Panc1 (cell line): ENCODE data around the gene ASNS. TPM values are rescaled to one million over a fixed set of nuclear protein-coding genes. Genes with fewer than 3 reads are reported as not detected.
"Not testable (repeated sequence)": the region's sequence is repeated elsewhere in the genome, so short reads cannot be mapped to it uniquely, and the experiment has no call there.

ENCODE experiments used
- ATAC-seq: fragments of 200-7000 bp; cut with Tn5 transposase; 2 replicates; pipeline ENCODE4 v1.9.1; 2020; ENCODE audit warnings: mild to moderate bottlenecking, moderate library complexity
- Bru-seq: library from RNA; stranded (reverse); fragments of 400-500 nt; gene quantifications from one replicate; lab custom pipeline; 2021; lab: Mats Ljungman, UMichigan
- BruChase-seq, 2 experiments: library from RNA; stranded (reverse); fragments of 400-500 nt; gene quantifications; one replicate each; lab custom pipeline; 2021; lab: Mats Ljungman, UMichigan
- BruUV-seq: library from RNA; stranded (reverse); fragments of 400-500 nt; replicated peaks from 2 replicates; lab custom pipeline; 2021; lab: Mats Ljungman, UMichigan
- CTCF ChIA-PET: fragments of 300-600 bp; sonication (Branson Sonifier 250); formaldehyde crosslinking; loops from one replicate; lab custom pipeline; 2022; ENCODE audit warnings: antibody characterized with exemption; lab: Charles Lee
- POLR2A ChIA-PET: fragments of 300-600 bp; sonication (Branson Sonifier 250); formaldehyde crosslinking; loops from one replicate; lab custom pipeline; 2022; ENCODE audit warnings: antibody characterized with exemption; lab: Charles Lee
- DNase-seq: peaks from one replicate; pipeline ENCODE4 v3.0.0-alpha.2; 2010; ENCODE audit warnings: low read depth, low spot score
- H3K27ac ChIP-seq: 2 replicates; pipeline ENCODE4 v1.5.1; 2011; ENCODE audit warnings: mild to moderate bottlenecking, low read length, inconsistent platforms
- H3K27me3 ChIP-seq: fragments of 200-500 bp; sonication (Bioruptor generic); 2 replicates; pipeline ENCODE4 v1.6.0; 2014; ENCODE audit warnings: low read length, inconsistent platforms; ENCODE audit not compliant: control insufficient read depth, insufficient read depth
- H3K36me3 ChIP-seq: fragments of 200-500 bp; sonication (Bioruptor generic); 2 replicates; pipeline ENCODE4 v1.5.1; 2014; ENCODE audit warnings: inconsistent platforms, mild to moderate bottlenecking, low read length, moderate library complexity; ENCODE audit not compliant: control insufficient read depth, insufficient read depth
- H3K4me1 ChIP-seq: 2 replicates; pipeline ENCODE4 v1.5.1; 2011; ENCODE audit warnings: inconsistent platforms, mild to moderate bottlenecking, low read length, moderate library complexity; ENCODE audit not compliant: control insufficient read depth, insufficient read depth
- H3K4me3 ChIP-seq, 2 experiments: 2 replicates each; pipeline ENCODE4 v1.5.1; 2011 to 2012; ENCODE audit warnings: low read depth in 2 of 2, low read length in 2 of 2, mild to moderate bottlenecking in 2 of 2, inconsistent platforms in 1 of 2, moderate library complexity in 1 of 2
- H3K9me3 ChIP-seq: fragments of 200-500 bp; sonication (Bioruptor generic); 2 replicates; pipeline ENCODE4 v1.5.1; 2014; ENCODE audit warnings: low read depth, mild to moderate bottlenecking, inconsistent platforms, low read length, moderate library complexity; ENCODE audit not compliant: control insufficient read depth, insufficient read depth
- POLR2AphosphoS5 ChIP-seq: IDR thresholded peaks from 2 replicates; pipeline ENCODE4 v1.6.1; 2012; ENCODE audit warnings: mild to moderate bottlenecking, low read depth, low read length, moderate library complexity
- REST ChIP-seq, 2 experiments: IDR thresholded peaks; 2 replicates each; pipeline ENCODE4 v1.6.1; 2011 to 2012; ENCODE audit warnings: low read depth in 2 of 2, control low read depth in 1 of 2, low read length in 1 of 2, mild to moderate bottlenecking in 1 of 2, moderate library complexity in 1 of 2; ENCODE audit not compliant: insufficient read depth in 1 of 2
- SIN3A ChIP-seq: IDR thresholded peaks from 2 replicates; pipeline ENCODE4 v1.6.1; 2012; ENCODE audit warnings: low read depth, mild to moderate bottlenecking, low read length, moderate library complexity, borderline replicate concordance; ENCODE audit not compliant: insufficient read depth
- TCF7L2 ChIP-seq: IDR thresholded peaks from 2 replicates; pipeline ENCODE4 v1.6.1; 2011; ENCODE audit warnings: mild to moderate bottlenecking, low read depth, low read length, inconsistent platforms
- in situ Hi-C: cut with HindIII; loops from 2 replicates; pipeline ENCODE4 v1.10.0; 2016; ENCODE audit warnings: low sequenced_read_pairs, low pct_unique_long_range_greater_than_20kb
- intact Hi-C: fragments of 100-400 bp; cut with micrococcal nuclease; formaldehyde crosslinking; loops from one replicate; pipeline ENCODE4 v1.10.0; 2022; ENCODE audit not compliant: unreplicated experiment
- long read RNA-seq: library from polyadenylated mRNA; unstranded; transcript quantifications from one replicate; pipeline ENCODE4 v2.0.0, GENCODE V29; 2021; ENCODE audit not compliant: unreplicated experiment
- polyA plus RNA-seq: library from polyadenylated mRNA; unstranded; fragments of >200 nt; gene quantifications from one replicate; pipeline ENCODE4 v1.2.1, GENCODE V29; 2012; ENCODE audit warnings: missing spikeins; ENCODE audit not compliant: insufficient read length
- total RNA-seq: library from RNA; stranded (reverse); gene quantifications from one replicate; pipeline ENCODE4 v1.2.1, GENCODE V29; 2021; ENCODE audit not compliant: unreplicated experiment

Gene ASNS
- total RNA-seq, result 91.4 TPM
- 158 TPM for polyA plus RNA-seq
- Bru-seq, nascent RNA, result percentile 72 among the genes with signal in this experiment
- percentile 91 among the genes with signal in this experiment for BruChase-seq, experiment 1, labeled RNA remaining after a 2-hour chase
- percentile 88 among the genes with signal in this experiment for BruChase-seq, experiment 2, labeled RNA remaining after a 6-hour chase
- long read RNA-seq, transcript ASNS-202 (13 exons, 1,994 nt), result major isoform, 49 of 79 reads
- long read RNA-seq, transcript ASNS-203 (13 exons, 2,289 nt), result minor isoform, 6 of 79 reads
- long read RNA-seq, partial matches to known transcripts, result 18 of 79 reads
- long read RNA-seq, other reads (novel, unspliced or antisense), result 3 of 79 reads

- no peaks in the 10 kb centered on the region for H3K36me3 ChIP-seq
- peak; percentile 90 for DNase-seq
Observed at GRCh38 chr7:97872025-97872669, at the start of gene ASNS. TSS of gene ASNS (minus strand) at chr7:97872408. CDS start at chr7:97869156, 3,252 bp downstream.

GRCh38 chr7:97921254-97921653, 49.0 kb upstream of the ASNS start:
- in situ Hi-C loops, H3K36me3 ChIP-seq, DNase-seq, intact Hi-C loops, BruUV-seq, H3K4me1 ChIP-seq, H3K27ac ChIP-seq, CTCF ChIA-PET, H3K9me3 ChIP-seq, POLR2A ChIA-PET, H3K27me3 ChIP-seq, ATAC-seq, H3K4me3 ChIP-seq: not testable (repeated sequence)

More at GRCh38 chr7:97872025-97872669, at the start of gene ASNS:
- Histone ChIP-seq H3K4me1 (peaks cover 8% of the 10 kb centered on the region; the same call in 1 of the 2 replicates), H3K4me3 (peak within 1 kb of the TSS; percentile 91 to 92), H3K9me3 (no peaks in the 10 kb centered on the region), H3K27me3 (no peaks in the 10 kb centered on the region), H3K27ac (peak within 1 kb of the TSS; percentile 74; the same call in 1 of the 2 replicates)
- ChIA-PET CTCF (interaction anchor here (0.5 to 0.6 kb wide), 3 partner anchors 18 to 731 kb away, joined by 3 to 7 read pairs (median 5); no protein-coding TSS in a partner anchor), POLR2A (interaction anchor here (0.7 kb wide), 1 partner anchor 101 kb away, joined by 5 read pairs; no protein-coding TSS in a partner anchor)
- peak; percentile 100 for ATAC-seq
- TF ChIP-seq REST (IDR thresholded peaks at IDR 0.05; ENCODE audit: insufficient read depth in 1 of 2, low read depth in 2 of 2, low read length in 1 of 2) (peak in 1 of 2 experiments; percentile 60; a peak in 1 of 4 replicates), POLR2AphosphoS5 (peak; percentile 95), SIN3A (peak; percentile 79; the same call in 1 of the 2 replicates), TCF7L2 (no peak; the same call in 1 of the 2 replicates)
- in situ Hi-C loops (no loop called here), intact Hi-C loops (loop anchor here (5.0 kb wide), 1 partner anchor 55 kb away; no protein-coding TSS in a partner anchor)
- TSS peak; percentile 72 for BruUV-seq

GRCh38 chr7:97915267-97915666, 43.1 kb upstream of the ASNS start:
- in situ Hi-C loops, H3K27me3 ChIP-seq, POLR2A ChIA-PET: not testable (repeated sequence)

More at GRCh38 chr7:97915267-97915666, 43.1 kb upstream of the ASNS start:
- intact Hi-C loops, ATAC-seq, CTCF ChIA-PET, H3K36me3 ChIP-seq, H3K27ac ChIP-seq, H3K9me3 ChIP-seq, H3K4me1 ChIP-seq, H3K4me3 ChIP-seq, DNase-seq, BruUV-seq: not testable (repeated sequence)
